ENCODE data around the gene PTPRN2.

The PTPRN2 gene

DNA sequence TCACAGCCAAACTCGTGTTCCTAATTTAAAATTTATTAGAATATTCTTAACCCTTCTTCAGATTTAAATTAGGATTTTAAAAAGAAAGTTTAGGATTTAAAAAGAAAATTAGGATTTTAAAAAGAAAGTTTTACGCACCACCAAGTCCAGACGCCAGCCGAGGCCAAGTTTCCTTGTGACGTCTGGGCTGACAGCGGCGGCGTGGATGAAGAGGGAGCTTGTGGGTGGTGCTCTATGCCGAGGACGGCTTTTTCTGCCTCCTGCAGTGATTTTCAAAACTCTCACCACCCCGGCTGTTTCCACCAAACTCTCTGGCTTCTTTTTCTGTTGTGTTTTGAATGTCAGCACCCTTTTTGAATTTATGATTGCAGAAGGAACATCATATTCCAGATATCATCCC, 997.9 kb downstream of the PTPRN2 start:
- no peak overlapping the region for H2AFZ ChIP-seq
- TF ChIP-seq, protein P1, sequence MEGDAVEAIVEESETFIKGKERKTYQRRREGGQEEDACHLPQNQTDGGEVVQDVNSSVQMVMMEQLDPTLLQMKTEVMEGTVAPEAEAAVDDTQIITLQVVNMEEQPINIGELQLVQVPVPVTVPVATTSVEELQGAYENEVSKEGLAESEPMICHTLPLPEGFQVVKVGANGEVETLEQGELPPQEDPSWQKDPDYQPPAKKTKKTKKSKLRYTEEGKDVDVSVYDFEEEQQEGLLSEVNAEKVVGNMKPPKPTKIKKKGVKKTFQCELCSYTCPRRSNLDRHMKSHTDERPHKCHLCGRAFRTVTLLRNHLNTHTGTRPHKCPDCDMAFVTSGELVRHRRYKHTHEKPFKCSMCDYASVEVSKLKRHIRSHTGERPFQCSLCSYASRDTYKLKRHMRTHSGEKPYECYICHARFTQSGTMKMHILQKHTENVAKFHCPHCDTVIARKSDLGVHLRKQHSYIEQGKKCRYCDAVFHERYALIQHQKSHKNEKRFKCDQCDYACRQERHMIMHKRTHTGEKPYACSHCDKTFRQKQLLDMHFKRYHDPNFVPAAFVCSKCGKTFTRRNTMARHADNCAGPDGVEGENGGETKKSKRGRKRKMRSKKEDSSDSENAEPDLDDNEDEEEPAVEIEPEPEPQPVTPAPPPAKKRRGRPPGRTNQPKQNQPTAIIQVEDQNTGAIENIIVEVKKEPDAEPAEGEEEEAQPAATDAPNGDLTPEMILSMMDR (IDR thresholded peaks at IDR 0.05) = no peak

GRCh38 chr7:157587805-157588560, 999.6 kb downstream of the PTPRN2 start:
- TF ChIP-seq, protein P1 (IDR thresholded peaks at IDR 0.05) = no peak
- Histone ChIP-seq H3K36me3 (ENCODE audit: control insufficient read depth, insufficient read depth, low read length) (no peaks in the 10 kb centered on the region), H2AFZ (no peak overlapping the region), H3K9me3 (ENCODE audit: control insufficient read depth, low read length) (peaks cover 6% of the 10 kb centered on the region), H3K9ac (no peak overlapping the region), H3K79me2 (no peaks in the 10 kb centered on the region), H3K27ac (no peak overlapping the region), H3K4me3 (ENCODE audit: low read depth, low read length) (no peak overlapping the region), H3K4me1 (no peaks in the 10 kb centered on the region), H3K27me3 (ENCODE audit: control insufficient read depth, insufficient read depth, low read length) (no peaks in the 10 kb centered on the region), H3K4me2 (ENCODE audit: low read length) (no peak overlapping the region)

More for the DNA sequence above, 997.9 kb downstream of the PTPRN2 start:
- no peak overlapping the region for H3K27ac ChIP-seq
- H3K9me3 ChIP-seq (ENCODE audit: control insufficient read depth, low read length) = peaks cover 6% of the 10 kb centered on the region
- H3K36me3 ChIP-seq (ENCODE audit: control insufficient read depth, insufficient read depth, low read length) = no peaks in the 10 kb centered on the region
- H3K79me2 ChIP-seq = no peaks in the 10 kb centered on the region
- no peaks in the 10 kb centered on the region for H3K4me1 ChIP-seq
- no peak overlapping the region for H3K9ac ChIP-seq
- H3K27me3 ChIP-seq (ENCODE audit: control insufficient read depth, insufficient read depth, low read length) = no peaks in the 10 kb centered on the region
- no peak overlapping the region for H3K4me2 ChIP-seq (ENCODE audit: low read length)
- H3K4me3 ChIP-seq (ENCODE audit: low read depth, low read length) = no peak overlapping the region

DNA sequence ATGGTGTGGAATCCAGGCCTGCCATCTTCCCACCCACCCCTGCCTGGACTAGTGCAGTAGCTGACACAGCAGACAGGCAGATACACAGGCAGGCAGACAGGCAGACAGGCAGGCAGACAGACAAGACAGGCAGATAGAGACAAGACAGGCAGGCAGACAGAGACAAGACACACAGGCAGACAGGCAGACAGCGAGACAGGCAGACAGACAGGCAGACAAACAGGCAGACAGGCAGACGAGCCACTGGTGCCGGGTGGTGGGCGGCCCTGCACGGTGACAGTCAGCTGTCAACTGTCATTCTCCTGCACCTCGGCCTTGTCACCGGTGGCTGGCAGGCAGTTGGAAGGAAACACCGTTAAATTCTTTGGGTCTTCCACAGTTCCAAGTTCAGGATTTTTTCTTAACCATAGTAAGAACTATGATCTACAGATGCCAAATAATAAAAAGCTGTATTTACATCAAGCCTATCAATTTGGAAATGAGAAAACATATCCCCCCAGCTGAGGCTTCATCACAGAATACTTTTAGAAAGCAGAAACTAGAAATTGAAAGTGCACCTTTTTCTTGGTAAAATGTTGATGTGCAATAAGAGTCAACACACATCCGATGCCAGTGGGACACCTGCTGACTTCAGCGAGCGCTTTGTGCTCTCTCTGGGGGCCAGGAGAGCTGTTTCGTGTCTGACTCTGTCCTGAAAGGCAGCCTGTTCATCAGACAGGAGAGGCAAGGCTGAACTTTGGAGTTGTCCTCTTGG, 1000.4 kb downstream of the PTPRN2 start:
- TF ChIP-seq, protein P1 (IDR thresholded peaks at IDR 0.05) = no peak
- Histone ChIP-seq H3K4me1 (no peaks in the 10 kb centered on the region), H2AFZ (no peak overlapping the region), H3K4me2 (ENCODE audit: low read length) (no peak overlapping the region), H3K4me3 (ENCODE audit: low read depth, low read length) (no peak overlapping the region), H3K36me3 (ENCODE audit: control insufficient read depth, insufficient read depth, low read length) (no peaks in the 10 kb centered on the region), H3K9ac (no peak overlapping the region), H3K79me2 (no peaks in the 10 kb centered on the region), H3K27me3 (ENCODE audit: control insufficient read depth, insufficient read depth, low read length) (no peaks in the 10 kb centered on the region), H3K27ac (no peak overlapping the region), H3K9me3 (ENCODE audit: control insufficient read depth, low read length) (peaks cover 6% of the 10 kb centered on the region)

GRCh38 chr7:157586426-157586955, 1001.1 kb downstream of the PTPRN2 start:
- H2AFZ ChIP-seq = no peak overlapping the region
- H3K4me2 ChIP-seq (ENCODE audit: low read length) = no peak overlapping the region
- no peak overlapping the region for H3K9ac ChIP-seq
- no peaks in the 10 kb centered on the region for H3K36me3 ChIP-seq (ENCODE audit: control insufficient read depth, insufficient read depth, low read length)
- no peaks in the 10 kb centered on the region for H3K27me3 ChIP-seq (ENCODE audit: control insufficient read depth, insufficient read depth, low read length)
- no peak overlapping the region for H3K27ac ChIP-seq
- H3K79me2 ChIP-seq = no peaks in the 10 kb centered on the region
- H3K4me3 ChIP-seq (ENCODE audit: low read depth, low read length) = no peak overlapping the region
- TF ChIP-seq, protein P1 (IDR thresholded peaks at IDR 0.05) = no peak
- no peaks in the 10 kb centered on the region for H3K4me1 ChIP-seq
- peaks cover 6% of the 10 kb centered on the region for H3K9me3 ChIP-seq (ENCODE audit: control insufficient read depth, low read length)

Data from parathyroid adenoma (tissue), 2 donors.